ENCODE data around the gene EHHADH.
A peak's percentile ranks its signal among the peaks of the same experiment; 100 is the strongest.

EHHADH gene

DNA sequence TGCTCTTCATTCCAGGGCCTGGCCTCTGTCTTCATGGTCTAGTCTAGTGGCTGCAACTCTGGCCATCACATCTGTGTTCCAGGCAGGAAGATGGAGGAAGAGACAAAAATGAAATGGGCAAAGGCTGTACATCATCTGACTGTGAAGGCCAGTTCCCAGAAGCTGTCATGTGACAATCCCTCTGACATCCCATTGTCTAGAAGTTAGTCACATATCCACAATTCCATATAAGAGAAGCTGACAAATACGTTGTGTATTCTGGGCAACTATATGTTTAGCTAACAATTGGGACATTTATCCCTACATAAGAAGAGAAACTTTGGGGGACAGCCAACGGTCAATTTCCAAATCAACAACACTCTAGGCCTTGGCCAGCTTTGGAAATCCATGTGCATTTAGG lies 66.5 kb downstream of the EHHADH start:
- ChIA-PET POLR2A (no interaction called here), CTCF (interaction anchor here (1.4 kb wide), 1 partner anchor 10 kb away, joined by 8 read pairs; no protein-coding TSS in a partner anchor)
- Histone ChIP-seq H3K4me1 (ENCODE audit: control extremely low read depth in 1 of 4, control insufficient read depth in 4 of 4, insufficient read depth in 4 of 4, low read length in 3 of 4) (no peaks in the 10 kb centered on the region), H3K9me3 (ENCODE audit: control extremely low read depth in 1 of 5, control insufficient read depth in 4 of 5, insufficient read depth in 2 of 5, low read depth in 1 of 5, low read length in 4 of 5) (no peaks in the 10 kb centered on the region), H3K4me3 (ENCODE audit: control insufficient read depth in 1 of 7, extremely low read depth in 1 of 7, insufficient read depth in 4 of 7, low read depth in 2 of 7, low read length in 6 of 7) (no peak overlapping the region), H3K36me3 (ENCODE audit: control insufficient read depth in 4 of 4, insufficient read depth in 4 of 4, low read length in 3 of 4) (peaks cover 0 to 4% (median under 1%) of the 10 kb centered on the region in 4 experiments), H3K27ac (ENCODE audit: insufficient read depth in 1 of 2, low read depth in 1 of 2, low read length in 2 of 2, poor library complexity in 1 of 2, severe bottlenecking in 2 of 2) (no peak overlapping the region), H3K27me3 (replicated peaks in 2 of 5; ENCODE audit: control insufficient read depth in 4 of 5, insufficient read depth in 5 of 5, low read length in 4 of 5) (no peaks in the 10 kb centered on the region)
- DNase-seq: no peak
- 100% methylated on average over 1 of the region's 2 CpGs for WGBS (ENCODE audit: insufficient coverage)

DNA sequence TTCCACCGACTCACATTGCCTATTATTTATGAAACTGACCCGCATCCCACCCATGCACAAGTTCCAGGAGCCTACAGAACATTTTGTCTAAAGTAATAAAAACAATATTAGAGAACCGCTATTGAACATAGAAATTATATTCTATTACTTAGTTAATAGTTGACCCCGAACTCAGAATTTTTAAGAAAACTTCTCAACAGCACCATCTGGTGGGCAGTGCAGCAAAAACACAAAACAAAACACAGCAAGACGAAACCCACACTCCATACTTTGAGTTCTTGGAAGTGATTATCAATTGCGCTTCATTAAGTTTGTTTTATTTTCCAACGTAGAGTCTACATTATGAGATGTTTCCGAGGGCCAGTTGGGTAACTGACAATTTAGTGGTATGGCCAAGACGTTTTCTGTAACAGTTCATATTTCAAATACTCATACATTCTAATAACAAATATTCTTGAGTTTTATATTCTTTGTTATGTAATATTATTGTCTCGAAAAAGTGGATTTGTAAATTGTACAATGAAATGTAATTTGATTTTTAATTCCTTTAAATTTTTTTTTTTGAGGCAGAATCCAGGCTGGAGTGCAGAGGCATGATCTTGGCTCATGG lies 77.0 kb downstream of the EHHADH start:
- 0% methylated on average over 1 of the region's 10 CpGs for WGBS (ENCODE audit: insufficient coverage)
- CTCF ChIA-PET: interaction anchor here (0.7 to 2.7 kb wide), 22 partner anchors 11 to 309 kb away, joined by 3 to 14 read pairs (median 4); no protein-coding TSS in a partner anchor
- DNase-seq: peak; percentile 45 to 70 (median 57)
- Histone ChIP-seq H3K9me3 (ENCODE audit: control extremely low read depth in 1 of 5, control insufficient read depth in 4 of 5, insufficient read depth in 2 of 5, low read depth in 1 of 5, low read length in 4 of 5) (no peaks in the 10 kb centered on the region), H3K4me1 (ENCODE audit: control extremely low read depth in 1 of 4, control insufficient read depth in 4 of 4, insufficient read depth in 4 of 4, low read length in 3 of 4) (peaks cover 3 to 9% (median 7%) of the 10 kb centered on the region in 4 experiments), H3K4me3 (ENCODE audit: control insufficient read depth in 1 of 7, extremely low read depth in 1 of 7, insufficient read depth in 4 of 7, low read depth in 2 of 7, low read length in 6 of 7) (no peak overlapping the region), H3K36me3 (ENCODE audit: control insufficient read depth in 4 of 4, insufficient read depth in 4 of 4, low read length in 3 of 4) (no peaks in the 10 kb centered on the region), H3K27ac (ENCODE audit: insufficient read depth in 1 of 2, low read depth in 1 of 2, low read length in 2 of 2, poor library complexity in 1 of 2, severe bottlenecking in 2 of 2) (no peak overlapping the region), H3K27me3 (replicated peaks in 2 of 5; ENCODE audit: control insufficient read depth in 4 of 5, insufficient read depth in 5 of 5, low read length in 4 of 5) (peaks cover 0 to 2% (median 0%) of the 10 kb centered on the region in 5 experiments)
- POLR2A ChIA-PET: no interaction called here

DNA sequence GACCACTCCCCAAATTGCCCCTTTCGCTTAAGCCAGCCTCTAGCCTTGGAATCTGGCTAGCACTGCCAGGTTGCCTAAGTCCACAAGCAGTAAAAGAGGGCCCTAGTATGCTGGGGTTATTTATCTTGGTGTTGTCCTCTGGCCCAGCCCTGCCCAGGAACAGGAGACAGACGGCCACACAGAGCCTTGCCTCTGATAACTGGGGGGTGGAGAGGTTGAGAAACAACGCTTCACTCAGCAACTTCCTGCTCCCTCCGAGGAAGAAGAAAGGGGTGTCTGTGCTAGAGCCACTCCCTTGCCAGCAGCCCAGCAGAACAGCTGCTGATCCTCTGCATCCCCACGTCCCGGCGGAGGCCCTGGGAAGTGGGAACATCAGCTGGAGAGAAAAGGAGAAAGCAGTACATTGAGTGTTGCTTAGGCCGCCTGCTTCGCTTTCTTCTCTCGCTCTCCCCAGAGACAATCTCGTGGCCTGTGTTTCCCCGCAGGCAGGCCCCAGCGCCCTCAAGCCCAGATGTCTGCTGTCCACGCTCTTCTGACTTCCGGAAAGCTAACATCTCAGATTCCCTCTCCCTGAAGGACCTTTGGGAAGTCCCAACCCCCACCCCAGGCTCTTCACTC lies 78.4 kb downstream of the EHHADH start:
- peak overlapping the region in 4 of 7 experiments; percentile 3 to 33 (median 16) for H3K4me3 ChIP-seq (ENCODE audit: control insufficient read depth in 1 of 7, extremely low read depth in 1 of 7, insufficient read depth in 4 of 7, low read depth in 2 of 7, low read length in 6 of 7)
- ChIA-PET CTCF (interaction anchor here (0.7 to 2.4 kb wide), 12 partner anchors 10 to 302 kb away, joined by 3 to 14 read pairs (median 4); no protein-coding TSS in a partner anchor), POLR2A (no interaction called here)
- 42% methylated on average over 12 of the region's 15 CpGs for WGBS (ENCODE audit: insufficient coverage)
- peaks cover 3 to 9% (median 7%) of the 10 kb centered on the region in 4 experiments for H3K4me1 ChIP-seq (ENCODE audit: control extremely low read depth in 1 of 4, control insufficient read depth in 4 of 4, insufficient read depth in 4 of 4, low read length in 3 of 4)
- H3K27ac ChIP-seq (ENCODE audit: insufficient read depth in 1 of 2, low read depth in 1 of 2, low read length in 2 of 2, poor library complexity in 1 of 2, severe bottlenecking in 2 of 2): peak overlapping the region in 1 of 2 experiments; percentile 14
- peaks cover 0 to 2% (median 0%) of the 10 kb centered on the region in 5 experiments for H3K27me3 ChIP-seq (replicated peaks in 2 of 5; ENCODE audit: control insufficient read depth in 4 of 5, insufficient read depth in 5 of 5, low read length in 4 of 5)
- peak; percentile 19 to 66 (median 48) for DNase-seq
- H3K36me3 ChIP-seq (ENCODE audit: control insufficient read depth in 4 of 4, insufficient read depth in 4 of 4, low read length in 3 of 4): no peaks in the 10 kb centered on the region
- H3K9me3 ChIP-seq (ENCODE audit: control extremely low read depth in 1 of 5, control insufficient read depth in 4 of 5, insufficient read depth in 2 of 5, low read depth in 1 of 5, low read length in 4 of 5): no peaks in the 10 kb centered on the region

DNA sequence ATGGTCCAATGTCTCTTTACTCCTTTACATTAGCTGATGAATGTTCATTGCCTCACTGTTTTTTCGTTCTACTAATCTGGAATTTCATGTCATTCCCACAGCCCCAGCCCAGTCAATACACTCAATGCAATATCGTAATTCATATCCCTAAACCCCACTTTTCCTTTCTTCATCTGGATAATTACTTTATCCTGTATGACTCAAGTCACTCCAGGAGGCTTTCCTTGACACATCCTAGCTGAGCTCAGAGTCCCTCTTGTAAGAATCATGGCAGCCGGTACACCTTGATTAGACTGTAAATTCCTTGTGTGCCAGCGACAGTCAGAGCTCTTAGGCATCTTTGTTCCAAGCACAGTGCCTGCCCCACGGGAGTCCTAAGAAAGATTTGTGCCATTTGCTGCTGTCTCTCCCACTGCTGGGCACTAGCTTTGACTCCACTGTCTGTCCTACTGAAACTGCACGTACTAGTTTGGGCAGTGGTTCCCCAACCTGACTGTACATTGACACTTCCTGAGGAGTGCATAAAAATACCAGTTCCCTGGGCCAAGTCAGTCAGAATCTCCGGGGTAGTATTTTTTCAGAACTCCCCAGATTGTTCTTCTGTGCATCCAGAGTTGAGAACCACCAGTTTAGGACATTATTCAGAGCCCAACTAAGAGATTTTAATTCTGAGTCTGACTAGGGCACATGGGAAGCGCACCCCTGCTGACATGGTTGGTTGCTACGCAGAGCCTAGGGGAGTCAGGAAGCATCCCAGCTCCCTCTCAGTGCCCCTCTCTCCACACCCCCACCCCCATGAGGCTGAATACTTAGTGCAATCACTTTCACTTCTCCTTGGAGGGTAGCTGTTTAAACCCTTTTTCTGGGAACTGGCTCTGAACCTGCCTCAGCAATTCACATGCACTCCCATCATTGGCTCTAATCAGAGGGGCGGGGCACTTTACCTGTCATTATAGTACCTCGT lies 81.5 kb downstream of the EHHADH start:
- Histone ChIP-seq H3K27ac (ENCODE audit: insufficient read depth in 1 of 2, low read depth in 1 of 2, low read length in 2 of 2, poor library complexity in 1 of 2, severe bottlenecking in 2 of 2) (no peak overlapping the region), H3K4me3 (ENCODE audit: control insufficient read depth in 1 of 7, extremely low read depth in 1 of 7, insufficient read depth in 4 of 7, low read depth in 2 of 7, low read length in 6 of 7) (no peak overlapping the region), H3K4me1 (ENCODE audit: control extremely low read depth in 1 of 4, control insufficient read depth in 4 of 4, insufficient read depth in 4 of 4, low read length in 3 of 4) (peaks cover 3 to 9% (median 7%) of the 10 kb centered on the region in 4 experiments), H3K36me3 (ENCODE audit: control insufficient read depth in 4 of 4, insufficient read depth in 4 of 4, low read length in 3 of 4) (no peaks in the 10 kb centered on the region), H3K27me3 (replicated peaks in 2 of 5; ENCODE audit: control insufficient read depth in 4 of 5, insufficient read depth in 5 of 5, low read length in 4 of 5) (no peaks in the 10 kb centered on the region), H3K9me3 (ENCODE audit: control extremely low read depth in 1 of 5, control insufficient read depth in 4 of 5, insufficient read depth in 2 of 5, low read depth in 1 of 5, low read length in 4 of 5) (no peaks in the 10 kb centered on the region)
- ChIA-PET CTCF (interaction anchor here (1.7 to 2.0 kb wide), 3 partner anchors 10 to 304 kb away, joined by 4 to 7 read pairs (median 6); no protein-coding TSS in a partner anchor), POLR2A (no interaction called here)
- WGBS (ENCODE audit: insufficient coverage): 89% methylated on average over 11 of the region's 11 CpGs
- DNase-seq: no peak

DNA sequence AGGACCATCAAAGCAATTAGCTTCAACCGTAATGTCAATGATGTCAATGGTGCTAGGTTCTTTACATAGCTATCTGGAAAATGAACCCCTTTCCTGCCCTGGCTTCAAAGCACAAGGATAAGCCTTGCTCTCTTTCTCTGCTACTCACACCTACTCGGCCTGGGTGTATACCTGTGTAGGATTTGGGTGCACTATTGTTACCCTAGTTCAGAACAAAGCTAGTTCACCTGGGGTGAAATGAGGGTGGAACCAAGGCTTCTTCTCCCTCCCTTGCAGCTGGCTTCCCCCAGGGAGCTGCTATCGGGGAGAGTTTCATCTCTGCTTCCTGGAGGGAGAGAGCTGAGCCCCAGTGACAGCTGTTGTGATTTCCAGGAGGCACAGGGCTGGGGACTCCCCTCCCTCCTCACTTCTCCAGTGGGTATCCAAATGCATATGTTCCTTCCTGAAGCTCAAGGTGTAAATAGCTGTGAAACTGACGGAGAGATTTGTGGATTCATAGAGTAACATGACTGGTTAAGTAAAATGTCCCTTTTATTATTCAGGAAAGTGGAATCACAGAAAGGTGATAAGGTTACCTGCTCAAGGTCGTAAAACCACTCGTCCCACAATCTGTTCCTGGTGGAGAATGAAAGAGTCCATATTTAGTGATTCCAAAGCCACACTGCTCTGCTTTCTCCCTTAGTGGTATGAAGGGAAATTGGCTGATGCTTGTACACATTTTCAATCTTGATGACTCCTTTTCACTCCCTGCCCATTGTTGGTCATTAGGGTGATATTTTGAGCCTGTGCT lies 89.2 kb downstream of the EHHADH start:
- no peaks in the 10 kb centered on the region for H3K4me1 ChIP-seq (ENCODE audit: control extremely low read depth in 1 of 4, control insufficient read depth in 4 of 4, insufficient read depth in 4 of 4, low read length in 3 of 4)
- no peak overlapping the region for H3K4me3 ChIP-seq (ENCODE audit: control insufficient read depth in 1 of 7, extremely low read depth in 1 of 7, insufficient read depth in 4 of 7, low read depth in 2 of 7, low read length in 6 of 7)
- ChIA-PET CTCF (interaction anchor here (0.5 to 3.5 kb wide), 5 partner anchors 11 to 349 kb away, joined by 3 to 14 read pairs (median 4); partner anchors contain the start of gene C3orf70), POLR2A (no interaction called here)
- DNase-seq: no peak
- H3K27me3 ChIP-seq (replicated peaks in 2 of 5; ENCODE audit: control insufficient read depth in 4 of 5, insufficient read depth in 5 of 5, low read length in 4 of 5): peaks cover 0 to 3% (median 0%) of the 10 kb centered on the region in 5 experiments
- no peak overlapping the region for H3K27ac ChIP-seq (ENCODE audit: insufficient read depth in 1 of 2, low read depth in 1 of 2, low read length in 2 of 2, poor library complexity in 1 of 2, severe bottlenecking in 2 of 2)
- WGBS (ENCODE audit: insufficient coverage): 80% methylated on average over 3 of the region's 6 CpGs
- H3K36me3 ChIP-seq (ENCODE audit: control insufficient read depth in 4 of 4, insufficient read depth in 4 of 4, low read length in 3 of 4): no peaks in the 10 kb centered on the region
- no peaks in the 10 kb centered on the region for H3K9me3 ChIP-seq (ENCODE audit: control extremely low read depth in 1 of 5, control insufficient read depth in 4 of 5, insufficient read depth in 2 of 5, low read depth in 1 of 5, low read length in 4 of 5)

DNA sequence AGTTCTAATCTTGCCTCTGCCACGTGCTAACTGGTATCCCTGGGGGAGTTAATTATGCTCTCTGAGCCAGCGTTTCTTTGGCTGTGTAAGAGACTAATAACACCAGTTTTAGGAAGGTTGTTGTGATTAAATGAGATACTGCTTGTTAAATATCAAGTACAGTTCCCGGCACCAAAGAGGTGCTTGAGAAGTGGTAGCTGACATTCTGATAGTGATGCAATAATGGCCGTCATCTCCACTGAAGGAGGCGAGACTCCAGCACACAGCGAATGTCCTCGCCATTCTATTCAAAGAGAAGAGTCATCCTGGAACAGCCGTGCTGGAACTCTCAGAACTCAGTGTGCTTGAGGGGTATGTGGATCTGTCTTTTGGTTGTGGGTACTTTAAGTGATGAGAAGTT lies 91.2 kb downstream of the EHHADH start:
- H3K27me3 ChIP-seq (replicated peaks in 2 of 5; ENCODE audit: control insufficient read depth in 4 of 5, insufficient read depth in 5 of 5, low read length in 4 of 5): peaks cover 0 to 5% (median 2%) of the 10 kb centered on the region in 5 experiments
- DNase-seq: no peak
- ChIA-PET POLR2A (no interaction called here), CTCF (interaction anchor here (0.5 to 2.0 kb wide), 5 partner anchors 9 to 46 kb away, joined by 3 to 6 read pairs (median 3); no protein-coding TSS in a partner anchor)
- WGBS (ENCODE audit: insufficient coverage): 97% methylated on average over 8 of the region's 8 CpGs
- H3K27ac ChIP-seq (ENCODE audit: insufficient read depth in 1 of 2, low read depth in 1 of 2, low read length in 2 of 2, poor library complexity in 1 of 2, severe bottlenecking in 2 of 2): no peak overlapping the region
- no peaks in the 10 kb centered on the region for H3K4me1 ChIP-seq (ENCODE audit: control extremely low read depth in 1 of 4, control insufficient read depth in 4 of 4, insufficient read depth in 4 of 4, low read length in 3 of 4)
- H3K9me3 ChIP-seq (ENCODE audit: control extremely low read depth in 1 of 5, control insufficient read depth in 4 of 5, insufficient read depth in 2 of 5, low read depth in 1 of 5, low read length in 4 of 5): no peaks in the 10 kb centered on the region
- no peaks in the 10 kb centered on the region for H3K36me3 ChIP-seq (ENCODE audit: control insufficient read depth in 4 of 4, insufficient read depth in 4 of 4, low read length in 3 of 4)
- no peak overlapping the region for H3K4me3 ChIP-seq (ENCODE audit: control insufficient read depth in 1 of 7, extremely low read depth in 1 of 7, insufficient read depth in 4 of 7, low read depth in 2 of 7, low read length in 6 of 7)
